GM19452 (cell line): ENCODE measurements around the gene PCSK2.

Experiments used
- ATAC-seq: cut with Tn5 transposase; IDR thresholded peaks from one replicate; pipeline ENCODE4 v1.9.1; 2021; ENCODE audit not compliant: unreplicated experiment

The PCSK2 gene

GRCh38 chr20:17529586-17529985 is 302.7 kb downstream of the PCSK2 start:
- ATAC-seq = no peak

GRCh38 chr20:17530153-17530552 is 303.3 kb downstream of the PCSK2 start:
- ATAC-seq = no peak

GRCh38 chr20:17530716-17531664 is 304.1 kb downstream of the PCSK2 start, which contains the start of gene BFSP1:
Gene BFSP1, minus strand, starts transcription at chr20:17531379. Its CDS starts 50 bp downstream, at chr20:17531329.
- ATAC-seq = no peak

GRCh38 chr20:17531665-17532025 is 304.8 kb downstream of the PCSK2 start:
- no peak for ATAC-seq

DNA sequence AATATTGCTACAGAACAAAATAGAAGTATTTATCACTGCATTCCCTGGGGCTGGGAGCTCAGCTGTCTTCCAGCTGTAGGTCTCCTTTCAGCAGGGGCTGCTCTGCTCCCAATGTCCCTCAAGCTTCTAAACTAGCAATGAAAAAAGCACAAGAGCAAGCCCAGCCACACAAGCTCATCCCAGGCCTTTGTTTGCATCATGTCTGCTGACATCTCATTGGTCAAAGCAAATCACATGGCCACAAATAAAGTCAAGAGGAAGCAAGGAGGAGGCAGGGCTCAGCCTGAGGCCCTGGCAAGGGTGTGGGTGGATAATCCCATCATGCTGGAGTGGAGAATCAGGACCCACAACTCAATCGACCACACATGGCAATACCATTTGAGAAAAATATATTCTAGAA is 306.6 kb downstream of the PCSK2 start:
- ATAC-seq = no peak

DNA sequence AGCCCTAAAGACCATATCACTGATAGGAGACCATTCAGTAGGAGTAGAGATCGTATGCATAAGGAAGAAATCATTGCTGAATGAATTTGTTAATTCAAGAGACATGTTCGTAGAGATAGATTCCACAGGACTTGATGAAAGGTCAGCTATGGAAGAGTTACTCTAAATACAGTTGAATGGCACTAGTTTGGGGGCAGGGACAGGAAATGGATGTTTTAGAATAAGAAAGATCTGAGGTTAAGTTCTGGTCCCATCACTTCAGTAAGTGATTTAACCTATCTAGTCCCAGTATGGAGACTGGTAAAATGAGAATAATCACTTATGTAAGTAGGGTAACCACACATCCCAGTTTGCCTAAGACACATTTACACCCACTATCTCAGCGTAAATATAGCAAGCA is 307.2 kb downstream of the PCSK2 start:
- ATAC-seq = no peak
